Stimulated activated CD8-positive, alpha-beta memory T cell treated with anti-CD3 and anti-CD28 coated beads, Interleukin-12 subunit alpha, Interleukin-12 subunit beta, amount 100 ng/mL, for 24 hours (primary cell): Measurements from ENCODE around the gene OR2A25.
"Not testable (repeated sequence)": the region's sequence is repeated elsewhere in the genome, so short reads cannot be mapped to it uniquely, and the experiment has no call there.

ENCODE experiments used
- DNase-seq: peaks from one replicate; pipeline ENCODE4 v3.0.0-alpha.2; 2020; ENCODE audit errors: extremely low read depth

The OR2A25 gene, protein sequence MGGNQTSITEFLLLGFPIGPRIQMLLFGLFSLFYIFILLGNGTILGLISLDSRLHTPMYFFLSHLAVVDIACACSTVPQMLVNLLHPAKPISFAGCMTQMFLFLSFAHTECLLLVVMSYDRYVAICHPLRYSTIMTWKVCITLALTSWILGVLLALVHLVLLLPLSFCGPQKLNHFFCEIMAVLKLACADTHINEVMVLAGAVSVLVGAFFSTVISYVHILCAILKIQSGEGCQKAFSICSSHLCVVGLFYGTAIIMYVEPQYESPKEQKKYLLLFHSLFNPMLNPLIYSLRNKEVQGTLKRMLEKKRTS

DNA sequence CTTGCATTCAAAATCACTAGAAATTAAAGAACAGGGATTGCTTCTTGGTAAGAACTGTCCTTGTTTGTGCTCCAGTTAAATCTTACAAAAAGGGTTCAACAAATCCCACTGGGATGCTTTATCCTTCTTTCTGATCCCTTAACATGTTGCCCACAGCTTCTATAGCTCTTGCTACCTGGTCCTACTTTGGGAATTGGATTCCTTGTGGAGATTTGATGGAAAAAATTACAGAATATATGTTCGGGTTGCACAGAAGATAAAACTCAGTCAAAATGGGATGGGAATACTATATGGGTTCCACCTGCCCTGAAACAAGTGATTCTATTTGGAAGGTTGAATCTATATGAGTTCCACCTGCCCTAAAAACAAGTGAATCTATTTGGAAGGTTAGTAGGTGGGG, at the start of gene OR2A25:
TSS of gene OR2A25 (plus strand) at position 301 of the 400 bp plus-strand sequence. CDS start 4,409 bp downstream, outside the sequence.
- no peak for DNase-seq

GRCh38 chr7:144020340-144020739, 49.3 kb upstream of the OR2A25 start:
- no peak for DNase-seq

- no peak for DNase-seq
These were observed 47.4 kb upstream of the OR2A25 start for GRCh38 chr7:144022169-144022568.

- no peak for DNase-seq
These were observed 46.3 kb upstream of the OR2A25 start for GRCh38 chr7:144023171-144023827.

GRCh38 chr7:144024213-144024612, 45.4 kb upstream of the OR2A25 start:
- DNase-seq = no peak

DNA sequence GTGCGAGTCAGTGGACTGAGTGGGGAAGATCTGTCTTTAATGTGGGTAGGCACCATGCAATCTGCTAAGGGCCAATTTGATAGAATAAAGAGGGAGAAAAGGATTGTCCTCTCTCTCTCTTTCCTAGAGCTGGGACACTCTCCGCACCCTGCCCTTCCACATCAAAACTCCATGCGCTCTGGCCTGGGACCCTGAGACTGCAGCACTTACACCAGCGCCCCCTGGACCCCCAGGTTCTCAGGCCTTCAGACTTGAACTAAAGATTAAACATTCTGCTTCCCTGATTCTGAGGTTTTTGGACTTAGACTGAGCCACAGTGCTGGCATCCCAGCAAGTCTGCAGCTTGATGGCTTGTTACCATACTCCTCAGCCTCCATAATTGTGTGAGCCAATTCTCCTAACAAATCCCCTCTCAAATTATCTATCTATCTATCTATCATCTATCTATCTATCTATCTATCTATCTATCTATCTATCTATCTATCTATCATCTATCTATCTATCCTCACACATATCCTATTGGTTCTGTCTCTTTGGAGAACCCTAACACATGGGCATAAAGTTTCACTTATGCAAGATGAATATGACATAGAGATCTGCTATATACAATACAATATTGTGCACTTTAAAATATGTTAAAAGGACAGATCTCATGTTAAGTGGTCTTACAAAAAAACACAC, 43.3 kb upstream of the OR2A25 start:
- no peak for DNase-seq

- no peak for DNase-seq
These were observed 42.5 kb upstream of the OR2A25 start for GRCh38 chr7:144027070-144027469.

DNA sequence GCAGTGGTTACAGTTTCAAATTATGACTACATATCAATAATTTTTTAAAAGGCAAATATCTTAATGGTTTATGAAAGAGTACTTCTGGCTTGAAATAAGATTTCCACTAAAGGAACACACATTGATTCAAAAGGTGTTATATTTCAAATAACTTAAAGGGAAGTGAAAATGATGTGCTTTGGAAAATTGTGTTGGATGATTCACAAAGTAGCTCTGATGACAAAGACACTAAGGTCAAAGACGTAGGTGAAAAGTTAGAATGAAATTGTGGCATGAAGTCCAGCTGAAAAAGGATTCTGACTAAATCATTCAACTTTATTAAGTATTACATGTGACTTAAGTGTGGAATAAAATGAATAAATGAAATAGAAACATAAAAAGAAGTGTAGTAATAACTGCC, 41.6 kb upstream of the OR2A25 start:
- DNase-seq = no peak

GRCh38 chr7:144028547-144028946, 41.1 kb upstream of the OR2A25 start:
- no peak for DNase-seq

GRCh38 chr7:144032516-144032915, 37.1 kb upstream of the OR2A25 start:
- DNase-seq = no peak

- DNase-seq = no peak
These were observed 36.5 kb upstream of the OR2A25 start for GRCh38 chr7:144032985-144033709.

DNA sequence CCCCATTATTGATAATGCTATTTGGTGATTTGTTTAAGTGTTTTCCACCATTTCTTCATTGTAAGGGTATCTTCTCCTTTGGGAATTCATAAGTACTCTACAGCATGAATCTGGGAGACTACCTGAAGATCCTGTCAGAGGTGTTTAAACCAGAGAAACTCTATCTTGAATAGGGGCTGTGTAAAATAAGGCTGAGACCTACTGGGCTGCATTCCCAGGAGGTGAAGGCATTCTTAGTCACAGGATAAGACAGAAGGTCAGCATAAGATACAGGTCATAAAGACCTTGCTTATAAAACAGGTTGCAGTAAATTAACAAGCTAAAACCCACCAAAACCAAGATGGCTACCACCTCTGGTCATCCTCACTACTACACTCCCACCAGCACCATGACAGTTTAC, 34.2 kb upstream of the OR2A25 start:
- DNase-seq = no peak

DNA sequence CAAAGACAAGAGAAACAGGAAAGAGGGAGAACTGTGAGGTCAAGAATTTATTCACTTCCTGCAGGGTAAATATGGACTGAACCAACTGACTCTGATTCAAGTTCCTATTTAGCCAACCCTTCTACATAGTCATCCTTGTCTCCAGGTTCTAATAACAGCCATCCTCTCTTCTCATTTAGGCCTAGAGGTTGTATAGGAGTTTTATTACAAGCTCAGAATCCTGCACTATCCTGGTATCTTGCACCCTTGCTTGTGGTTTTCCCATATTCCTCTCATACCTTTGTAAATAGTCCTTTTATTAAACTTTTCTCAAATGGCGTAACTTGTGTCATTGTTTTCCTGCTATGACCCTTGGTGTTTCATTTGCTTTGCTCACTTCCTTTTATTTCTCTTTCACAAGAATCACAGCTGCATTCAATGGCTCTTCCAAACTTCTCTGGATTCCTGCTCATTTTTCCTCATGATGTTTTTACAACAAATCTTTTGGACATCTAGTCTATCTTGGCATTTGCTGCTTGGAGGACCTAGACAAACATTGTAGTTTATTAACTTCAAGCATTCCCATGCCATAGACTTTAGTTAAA, 33.2 kb upstream of the OR2A25 start:
- DNase-seq = no peak

GRCh38 chr7:144037414-144038035, 32.1 kb upstream of the OR2A25 start:
- no peak for DNase-seq

GRCh38 chr7:144038887-144039286, 30.7 kb upstream of the OR2A25 start:
- DNase-seq = no peak

GRCh38 chr7:144048648-144049047, 21.0 kb upstream of the OR2A25 start, which contains the start of gene OR2A5:
Gene OR2A5, plus strand, starts transcription at chr7:144048948. Its CDS starts 1,454 bp downstream, at chr7:144050402.
- no peak for DNase-seq

DNA sequence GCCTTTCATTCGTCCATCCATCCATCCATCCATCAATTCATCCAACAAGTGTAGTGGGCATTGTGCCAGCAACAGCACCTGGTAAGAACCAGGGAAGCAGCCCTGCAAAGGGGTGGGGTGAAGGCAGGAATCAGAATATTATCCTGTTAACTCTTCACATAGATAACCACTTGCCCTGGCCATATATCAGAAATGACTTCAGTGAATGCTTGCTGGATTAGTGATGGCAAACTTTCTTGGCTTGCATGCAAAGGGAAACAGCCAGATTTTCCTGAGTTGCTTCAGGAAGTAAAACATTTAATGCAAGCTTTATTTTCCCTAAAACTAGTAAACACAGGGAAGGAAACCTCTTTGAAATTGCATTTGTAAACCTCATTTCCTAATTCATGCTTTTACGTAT, 20.1 kb upstream of the OR2A25 start:
- no peak for DNase-seq

DNA sequence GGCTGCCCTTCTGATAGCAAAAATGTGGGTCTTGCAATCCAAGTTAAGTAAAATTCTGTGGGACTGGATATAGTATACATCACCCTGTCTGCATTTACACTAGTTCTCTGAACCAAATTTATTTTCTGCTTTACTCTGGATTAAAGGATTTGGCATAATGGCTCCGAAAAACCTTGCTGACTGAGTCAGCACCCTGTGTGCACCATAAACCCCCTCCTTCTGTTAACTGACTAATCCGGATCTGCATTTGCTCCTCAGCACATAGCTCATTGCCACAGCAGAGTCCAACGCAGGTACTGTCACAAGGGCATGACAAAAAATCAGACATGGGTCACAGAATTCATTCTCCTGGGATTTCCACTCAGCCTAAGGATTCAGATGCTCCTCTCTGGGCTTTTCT, 19.5 kb upstream of the OR2A25 start:
- DNase-seq = no peak

GRCh38 chr7:144050884-144051283, 18.7 kb upstream of the OR2A25 start:
- DNase-seq = not testable (repeated sequence)

DNA sequence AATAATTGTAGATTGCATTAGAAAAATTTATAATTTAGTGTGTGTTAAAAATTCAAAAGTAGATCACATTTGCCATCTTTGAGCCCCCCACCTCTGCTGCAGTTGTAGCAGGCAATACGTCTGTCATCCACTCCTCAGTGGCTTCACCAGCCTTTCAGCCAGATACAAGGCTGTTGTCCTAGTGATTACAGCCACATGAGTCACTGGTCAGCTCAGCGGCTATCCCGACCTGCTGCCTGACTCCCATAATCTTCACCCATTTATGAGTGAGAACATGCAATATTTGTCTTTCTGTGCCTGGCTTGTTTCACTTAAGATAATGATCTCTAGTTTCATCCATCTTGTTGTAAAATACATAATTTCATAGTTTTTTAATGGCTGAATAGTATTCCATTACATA, 11.7 kb upstream of the OR2A25 start:
- no peak for DNase-seq

DNA sequence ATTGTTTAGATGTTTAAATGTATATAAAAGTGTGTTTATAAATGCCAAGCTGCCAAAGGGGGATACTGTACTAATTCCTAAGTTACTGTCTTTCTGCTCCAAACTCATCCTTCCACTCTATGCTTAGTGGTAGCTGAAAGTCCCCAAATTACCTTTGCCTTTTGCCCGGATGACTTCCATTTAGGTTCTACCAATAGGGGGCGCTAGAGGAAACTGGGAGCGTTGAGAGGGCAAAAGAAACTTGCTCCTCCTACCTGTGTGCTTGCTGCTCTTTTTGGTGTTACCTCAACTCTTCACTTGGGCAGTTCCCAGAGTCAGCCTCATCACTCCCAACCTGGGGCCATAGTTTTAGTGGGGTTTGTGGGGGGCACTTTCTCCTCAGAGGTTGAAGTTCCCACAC, 5.9 kb upstream of the OR2A25 start:
- no peak for DNase-seq
